Sciatic nerve (tissue), 2 donors: ENCODE data around the gene CDK5R2. TPM values are rescaled to one million over a fixed set of nuclear protein-coding genes. Genes with fewer than 3 reads are reported as not detected.
"Not testable (repeated sequence)": the region's sequence is repeated elsewhere in the genome, so short reads cannot be mapped to it uniquely, and the experiment has no call there.

ENCODE experiments used
- ATAC-seq: fragments of 200-7000 bp; cut with Tn5 transposase; one replicate; pipeline ENCODE4 v1.9.1; 2020; ENCODE audit warnings: mild to moderate bottlenecking, moderate library complexity
- DNase-seq: peaks from one replicate; pipeline ENCODE4 v3.0.0-alpha.2; 2020; ENCODE audit warnings: low spot score
- intact Hi-C: fragments of 100-400 bp; cut with DNase I; formaldehyde crosslinking; loops from one replicate; pipeline ENCODE4 v1.14.2; 2022
- total RNA-seq: library from RNA; stranded (reverse); fragmentation: NEBNext Ultra II Directional; extraction: Animal tissue kit (Norgen Biotek cat#: 25700); gene quantifications from one replicate; pipeline ENCODE4 v1.2.1, GENCODE V29; 2021
- donor health status: DM: no; HTN: no; CAD: no.
- donor health status: DM: no; HTN: no; CAD: no.

Gene CDK5R2
- not detected for total RNA-seq

GRCh38 chr2:218959141-218959731, at the start of gene CDK5R2:
TSS of gene CDK5R2 (plus strand) at chr2:218959666. CDS start at chr2:218959821, 155 bp downstream.
- DNase-seq (peak; percentile 75), ATAC-seq (peak; percentile 74)
- intact Hi-C loops = no loop called here

GRCh38 chr2:218910741-218911140, 48.7 kb upstream of the CDK5R2 start:
- DNase-seq (no peak), ATAC-seq (no peak)
- intact Hi-C loops = no loop called here

- intact Hi-C loops = no loop called here
- no peak for ATAC-seq
- no peak for DNase-seq
Observed at GRCh38 chr2:218920504-218920903, 39.0 kb upstream of the CDK5R2 start.

- ATAC-seq = no peak
- no peak for DNase-seq
- intact Hi-C loops = no loop called here
Observed at GRCh38 chr2:218924757-218925156, 34.7 kb upstream of the CDK5R2 start.

GRCh38 chr2:218925434-218925833, 34.0 kb upstream of the CDK5R2 start:
- intact Hi-C loops = no loop called here
- DNase-seq (no peak), ATAC-seq (no peak)

GRCh38 chr2:218927422-218927821, 32.0 kb upstream of the CDK5R2 start:
- intact Hi-C loops = no loop called here
- no peak for ATAC-seq
- DNase-seq = no peak

GRCh38 chr2:218927876-218928275, 31.6 kb upstream of the CDK5R2 start:
- DNase-seq = no peak
- intact Hi-C loops = no loop called here
- ATAC-seq = no peak

- ATAC-seq, intact Hi-C loops, DNase-seq: not testable (repeated sequence)
Observed at GRCh38 chr2:218930488-218930887, 29.0 kb upstream of the CDK5R2 start.

- intact Hi-C loops, ATAC-seq, DNase-seq: not testable (repeated sequence)
Observed at GRCh38 chr2:218931751-218932150, 27.7 kb upstream of the CDK5R2 start.

- intact Hi-C loops = no loop called here
- DNase-seq (no peak), ATAC-seq (no peak)
Observed at GRCh38 chr2:218944759-218945404, 14.6 kb upstream of the CDK5R2 start.

- ATAC-seq = no peak
- intact Hi-C loops = no loop called here
- DNase-seq = no peak
Observed at GRCh38 chr2:218946621-218947020, 12.8 kb upstream of the CDK5R2 start.

- ATAC-seq = no peak
- intact Hi-C loops = no loop called here
- no peak for DNase-seq
Observed at GRCh38 chr2:218952160-218952559, 7.3 kb upstream of the CDK5R2 start.

- ATAC-seq = no peak
Observed at GRCh38 chr2:218953366-218953954, 6.0 kb upstream of the CDK5R2 start.

GRCh38 chr2:218954541-218955300, 4.7 kb upstream of the CDK5R2 start:
- no peak for DNase-seq
- intact Hi-C loops = no loop called here
- ATAC-seq = no peak

More at GRCh38 chr2:218953366-218953954, 6.0 kb upstream of the CDK5R2 start:
- intact Hi-C loops = no loop called here
- DNase-seq = no peak

- no peak for DNase-seq
- no peak for ATAC-seq
- intact Hi-C loops = no loop called here
Observed at GRCh38 chr2:218956039-218956438, 3.4 kb upstream of the CDK5R2 start.

- ATAC-seq (no peak), DNase-seq (no peak)
- intact Hi-C loops = no loop called here
Observed at GRCh38 chr2:218957671-218958070, 1.8 kb upstream of the CDK5R2 start.

GRCh38 chr2:218958276-218958675, 1.2 kb upstream of the CDK5R2 start:
- DNase-seq (no peak), ATAC-seq (no peak)
- intact Hi-C loops = no loop called here

GRCh38 chr2:218959761-218960308, 369 bp downstream of the CDK5R2 start:
- intact Hi-C loops = no loop called here
- no peak for DNase-seq
- no peak for ATAC-seq

- DNase-seq (no peak), ATAC-seq (no peak)
- intact Hi-C loops = no loop called here
Observed at GRCh38 chr2:218960309-218961165, 1.1 kb downstream of the CDK5R2 start.
